H9 (cell line): ENCODE results near the gene BRK1. TPM values are rescaled to one million over a fixed set of nuclear protein-coding genes. Genes with fewer than 3 reads are reported as not detected.

Experiments used
- DNase-seq: peaks from one replicate; pipeline ENCODE4 v3.0.0-alpha.2; 2017
- H2AFZ ChIP-seq: one replicate; pipeline ENCODE4 v1.6.1; 2013; ENCODE audit warnings: mild to moderate bottlenecking, low read length, control low read depth, moderate library complexity
- H2AK5ac ChIP-seq: 2 replicates; pipeline ENCODE4 v1.6.1; 2013; ENCODE audit warnings: low read length, control low read depth, mixed read lengths; ENCODE audit not compliant: insufficient read length
- H2BK120ac ChIP-seq: one replicate; pipeline ENCODE4 v1.6.1; 2013; ENCODE audit warnings: low read depth, mild to moderate bottlenecking, low read length, control low read depth, inconsistent platforms; ENCODE audit not compliant: poor library complexity, severe bottlenecking
- H2BK12ac ChIP-seq: 2 replicates; pipeline ENCODE4 v1.6.1; 2013; ENCODE audit warnings: low read length, control low read depth, mixed read lengths, low read depth; ENCODE audit not compliant: insufficient read length
- H2BK15ac ChIP-seq: 2 replicates; pipeline ENCODE4 v1.6.1; 2013; ENCODE audit warnings: low read depth, low read length, control low read depth
- H2BK20ac ChIP-seq: one replicate; pipeline ENCODE4 v1.6.1; 2013; ENCODE audit warnings: low read depth, mild to moderate bottlenecking, low read length, control low read depth, inconsistent platforms; ENCODE audit not compliant: poor library complexity, severe bottlenecking
- H2BK5ac ChIP-seq: 2 replicates; pipeline ENCODE4 v1.6.1; 2013; ENCODE audit warnings: low read length, control low read depth, mixed read lengths; ENCODE audit not compliant: insufficient read length
- H3K14ac ChIP-seq: 2 replicates; pipeline ENCODE4 v1.6.1; 2013; ENCODE audit warnings: low read length, control low read depth; ENCODE audit not compliant: insufficient read depth
- H3K18ac ChIP-seq: 2 replicates; pipeline ENCODE4 v1.6.1; 2013; ENCODE audit warnings: low read depth, mild to moderate bottlenecking, mixed read lengths, low read length, control low read depth; ENCODE audit not compliant: insufficient read length
- H3K23ac ChIP-seq: 2 replicates; pipeline ENCODE4 v1.6.1; 2013; ENCODE audit warnings: low read length, control low read depth, mixed read lengths, low read depth; ENCODE audit not compliant: insufficient read length
- H3K23me2 ChIP-seq: 2 replicates; pipeline ENCODE4 v1.6.1; 2013; ENCODE audit warnings: low read depth, mild to moderate bottlenecking, mixed read lengths, low read length, control low read depth; ENCODE audit not compliant: insufficient read length, poor library complexity, severe bottlenecking
- H3K27ac ChIP-seq: 2 replicates; pipeline ENCODE4 v1.5.1; 2013; ENCODE audit warnings: low read length, control low read depth, mixed read lengths, low read depth; ENCODE audit not compliant: insufficient read length
- H3K27me3 ChIP-seq: 2 replicates; pipeline ENCODE4 v1.6.1; 2013; ENCODE audit warnings: low read length, control low read depth, inconsistent platforms; ENCODE audit not compliant: insufficient read depth
- H3K4ac ChIP-seq: 2 replicates; pipeline ENCODE4 v1.6.1; 2013; ENCODE audit warnings: low read depth, mild to moderate bottlenecking, control low read depth, inconsistent platforms, low read length, moderate library complexity
- H3K4me1 ChIP-seq: 2 replicates; pipeline ENCODE4 v1.6.1; 2013; ENCODE audit warnings: low read length, control low read depth, inconsistent platforms; ENCODE audit not compliant: insufficient read depth
- H3K4me2 ChIP-seq: 2 replicates; pipeline ENCODE4 v1.6.1; 2013; ENCODE audit warnings: low read length, control low read depth, mixed read lengths; ENCODE audit not compliant: insufficient read length, insufficient read depth
- H3K56ac ChIP-seq: 2 replicates; pipeline ENCODE4 v1.6.1; 2013; ENCODE audit warnings: low read depth, mild to moderate bottlenecking, mixed read lengths, low read length, control low read depth; ENCODE audit not compliant: insufficient read length
- H3K79me1 ChIP-seq: 2 replicates; pipeline ENCODE4 v1.6.1; 2013; ENCODE audit warnings: low read depth, mild to moderate bottlenecking, moderate library complexity, low read length, control low read depth, inconsistent platforms; ENCODE audit not compliant: insufficient read depth, poor library complexity, severe bottlenecking
- H3K79me2 ChIP-seq: 2 replicates; pipeline ENCODE4 v1.6.1; 2013; ENCODE audit warnings: low read length, control low read depth, inconsistent platforms; ENCODE audit not compliant: insufficient read depth
- H3K9ac ChIP-seq: 2 replicates; pipeline ENCODE4 v1.6.1; 2013; ENCODE audit warnings: low read length, control low read depth, mixed read lengths; ENCODE audit not compliant: insufficient read length; ENCODE audit errors: extremely low read depth
- H3K9me3 ChIP-seq: one replicate; pipeline ENCODE4 v1.6.1; 2013; ENCODE audit warnings: low read depth, low read length, inconsistent platforms; ENCODE audit not compliant: control insufficient read depth
- H3T11ph ChIP-seq: one replicate; pipeline ENCODE4 v1.6.1; 2013; ENCODE audit warnings: mild to moderate bottlenecking, low read length, control low read depth, inconsistent platforms
- H4K20me1 ChIP-seq: one replicate; pipeline ENCODE4 v1.6.1; 2013; ENCODE audit not compliant: control insufficient read depth, insufficient read length, insufficient read depth
- H4K5ac ChIP-seq: 2 replicates; pipeline ENCODE4 v1.6.1; 2013; ENCODE audit warnings: low read depth, mild to moderate bottlenecking, mixed read lengths, low read length, control low read depth; ENCODE audit not compliant: insufficient read length
- H4K8ac ChIP-seq: replicated peaks from 2 replicates; pipeline ENCODE4 v1.6.1; 2013; ENCODE audit warnings: low read length, control low read depth, mixed read lengths, low read depth; ENCODE audit not compliant: insufficient read length
- H4K91ac ChIP-seq: 2 replicates; pipeline ENCODE4 v1.6.1; 2013; ENCODE audit warnings: low read depth, mild to moderate bottlenecking, moderate library complexity, mixed read lengths, low read length, control low read depth; ENCODE audit not compliant: insufficient read length
- H3K27ac Mint-ChIP-seq, 3 experiments: 2 replicates in 2 of 3; 3 replicates in 1 of 3; pipeline ENCODE4 v1.8.0; 2020 to 2021; ENCODE audit warnings: mixed read lengths in 3 of 3, mild to moderate bottlenecking in 1 of 3, moderate library complexity in 1 of 3
- H3K27me3 Mint-ChIP-seq: 2 replicates; pipeline ENCODE4 v1.8.0; 2021; ENCODE audit warnings: low read depth, mild to moderate bottlenecking, moderate library complexity, mixed read lengths
- H3K36me3 Mint-ChIP-seq, 3 experiments: 2 replicates in 2 of 3; 3 replicates in 1 of 3; pipeline ENCODE4 v1.8.0; 2020 to 2021; ENCODE audit warnings: low read depth in 3 of 3, mixed read lengths in 3 of 3; ENCODE audit not compliant: insufficient read depth in 1 of 3
- H3K4me1 Mint-ChIP-seq, 2 experiments: 2 replicates each; pipeline ENCODE4 v1.8.0; 2020; ENCODE audit warnings: mixed read lengths in 2 of 2
- H3K4me3 Mint-ChIP-seq, 2 experiments: 2 replicates in 1 of 2; 3 replicates in 1 of 2; pipeline ENCODE4 v1.8.0; 2020 to 2021; ENCODE audit warnings: mild to moderate bottlenecking in 2 of 2, mixed read lengths in 2 of 2, moderate library complexity in 1 of 2
- H3K9me3 Mint-ChIP-seq, 2 experiments: 2 replicates in 1 of 2; 3 replicates in 1 of 2; pipeline ENCODE4 v1.8.0; 2020; ENCODE audit warnings: mild to moderate bottlenecking in 2 of 2, mixed read lengths in 2 of 2, moderate library complexity in 1 of 2
- CTCF ChIP-seq: fragments of 200-600 bp; sonication (generic); conservative IDR thresholded peaks from 3 replicates; pipeline ENCODE4 v1.8.0; 2021; ENCODE audit warnings: antibody characterized with exemption, mild to moderate bottlenecking
- WGBS: extraction: QIAGEN DNeasy Blood & Tissue Kit; methylation state at CpG from one replicate; pipeline ENCODE4 v1.1.7; 2013; ENCODE audit warnings: missing lambda C conversion rate, low lambda C conversion rate, mixed read lengths; ENCODE audit not compliant: insufficient read length; ENCODE audit errors: extremely low coverage; 5-methylcytosine and 5-hydroxymethylcytosine counted together
- total RNA-seq: library from RNA; stranded (reverse); gene quantifications from 2 replicates; pipeline ENCODE4 v1.2.1, GENCODE V29; 2021

BRK1 gene
- total RNA-seq, 1 experiment from 2014 or later: 121 TPM

GRCh38 chr3:10116138-10116460 is 624 bp downstream of the BRK1 start:
- Mint-ChIP-seq H3K9me3 (no peaks in the 10 kb centered on the region), H3K4me3 (peak overlapping the region; percentile 98 to 100), H3K27me3 (peaks cover 2% of the 10 kb centered on the region; the same call in 1 of the 2 replicates), H3K4me1 (peaks cover 9 to 10% of the 10 kb centered on the region in 2 experiments), H3K36me3 (peaks cover 4 to 19% (median 8%) of the 10 kb centered on the region in 3 experiments; a peak in 5 of 7 replicates), H3K27ac (peak overlapping the region; percentile 59 to 99 (median 87); a peak in 5 of 7 replicates)
- Histone ChIP-seq H3K56ac (no peak overlapping the region), H3K23ac (no peak overlapping the region), H2BK12ac (no peak overlapping the region), H2BK5ac (no peak overlapping the region), H4K8ac (no peak overlapping the region), H3K18ac (no peak overlapping the region), H3T11ph (no peak overlapping the region), H2AFZ (no peak overlapping the region), H3K4ac (no peak overlapping the region), H2BK15ac (no peak overlapping the region), H3K9me3 (no peaks in the 10 kb centered on the region), H2BK120ac (no peak overlapping the region), H3K4me2 (peak overlapping the region; percentile 94), H3K23me2 (peaks cover 6% of the 10 kb centered on the region), H3K9ac (peak overlapping the region; percentile 74), H4K5ac (no peak overlapping the region), H3K14ac (0 out of 2 replicates have a peak overlapping the region, but pooled peaks have one; percentile 2), H3K79me2 (peaks cover 15% of the 10 kb centered on the region; the same call in 1 of the 2 replicates), H3K27me3 (no peaks in the 10 kb centered on the region), H2AK5ac (no peak overlapping the region), H4K91ac (no peak overlapping the region), H3K79me1 (peaks cover 4% of the 10 kb centered on the region), H2BK20ac (no peak overlapping the region), H3K27ac (no peak overlapping the region), H3K4me1 (no peaks in the 10 kb centered on the region), H4K20me1 (no peaks in the 10 kb centered on the region)
- no peak for DNase-seq
- no peak for TF ChIP-seq CTCF
- no CpG with 5 or more reads among the region's 10 CpGs for WGBS
